Ovary (tissue), 3 donors: Measurements from ENCODE around the gene ARRB2.

Source experiments
- CTCF ChIP-seq, 3 donors: fragments of 450-650 bp in 2 of 3; fragments of 200-600 bp in 1 of 3; IDR thresholded peaks; one replicate each; pipeline versions ENCODE4 v1.5.1 to v1.8.0; 2016 to 2022; ENCODE audit warnings: antibody characterized with exemption in 3 of 3, mild to moderate bottlenecking in 1 of 3
- EP300 ChIP-seq: sonication (generic); formaldehyde crosslinking; IDR thresholded peaks from one replicate; pipeline ENCODE4 v1.6.1; 2017; ENCODE audit warnings: antibody characterized with exemption
- donor health status: DM: no; HTN: no; CAD: no.

GRCh38 chr17:4672751-4673150, 37.7 kb upstream of the ARRB2 start:
- TF ChIP-seq CTCF (IDR thresholded peaks at IDR 0.05): no peak
- TF ChIP-seq EP300: no peak
